ENCODE results near the gene CCDC61. TPM values are rescaled to one million over a fixed set of nuclear protein-coding genes. Genes with fewer than 3 reads are reported as not detected.

The CCDC61 gene
- total RNA-seq, 1 experiment from 2014 or later: 16.9 TPM

DNA sequence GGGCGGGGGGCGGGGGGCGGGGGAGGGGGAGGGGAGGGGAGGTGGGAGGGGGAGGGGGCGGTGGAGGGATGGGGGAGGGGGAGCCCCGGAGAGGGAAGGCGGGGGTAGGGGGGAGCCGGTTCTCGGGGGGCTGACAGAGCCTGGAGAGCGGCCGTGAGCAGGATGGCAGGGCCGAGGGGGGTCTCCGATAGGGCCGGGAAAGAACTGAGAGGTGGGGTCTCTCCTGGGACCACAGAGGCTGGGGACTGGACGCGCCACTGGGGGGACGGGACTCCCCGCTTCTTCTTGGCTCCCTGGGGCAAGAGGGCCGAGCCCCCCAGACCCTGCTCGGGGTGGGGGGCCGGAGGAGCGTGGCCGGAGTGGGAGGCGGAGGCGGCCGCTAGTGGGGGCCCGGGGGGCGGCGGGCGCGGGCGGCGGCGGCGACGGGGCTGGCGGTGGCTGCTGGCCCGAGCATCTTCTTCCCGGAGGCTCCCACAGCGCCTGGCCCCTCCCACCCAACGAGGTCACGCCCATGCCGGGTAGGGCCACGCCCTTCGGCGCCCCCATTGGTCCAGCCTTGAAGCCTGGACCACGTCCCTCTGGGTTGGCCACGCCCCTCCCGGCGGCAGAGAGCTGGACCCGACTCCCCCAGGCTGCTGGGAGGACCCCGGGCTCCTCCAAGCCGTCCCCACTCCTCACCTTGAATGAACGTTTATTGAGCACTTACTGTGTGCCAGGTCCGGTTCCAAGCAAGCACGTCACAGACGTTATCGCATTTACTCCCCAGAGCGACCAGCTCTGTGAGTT lies 21.5 kb upstream of the CCDC61 start, which contains the start of gene NOVA2:
Gene NOVA2, minus strand, starts transcription at position 313 of the 786 bp plus-strand sequence. CDS start 514 bp downstream, outside the sequence.
- no peak within 1 kb of the TSS for H3K27ac ChIP-seq (ENCODE audit: insufficient read length, low read depth, low read length)
- Mint-ChIP-seq H3K9me3 (no peaks in the 10 kb centered on the region), H3K27ac (no peak within 1 kb of the TSS), H3K4me3 (peak within 1 kb of the TSS; percentile 59 to 81), H3K4me1 (peaks cover 12 to 27% of the 10 kb centered on the region in 2 experiments), H3K36me3 (ENCODE audit: insufficient read depth in 1 of 3, low read depth in 3 of 3) (0 out of 7 replicates have a peak, but pooled peaks cover 0 to 1% (median 0%) of the 10 kb centered on the region in 3 experiments), H3K27me3 (ENCODE audit: low read depth) (peaks cover 70% of the 10 kb centered on the region)
- TF ChIP-seq, protein P1, sequence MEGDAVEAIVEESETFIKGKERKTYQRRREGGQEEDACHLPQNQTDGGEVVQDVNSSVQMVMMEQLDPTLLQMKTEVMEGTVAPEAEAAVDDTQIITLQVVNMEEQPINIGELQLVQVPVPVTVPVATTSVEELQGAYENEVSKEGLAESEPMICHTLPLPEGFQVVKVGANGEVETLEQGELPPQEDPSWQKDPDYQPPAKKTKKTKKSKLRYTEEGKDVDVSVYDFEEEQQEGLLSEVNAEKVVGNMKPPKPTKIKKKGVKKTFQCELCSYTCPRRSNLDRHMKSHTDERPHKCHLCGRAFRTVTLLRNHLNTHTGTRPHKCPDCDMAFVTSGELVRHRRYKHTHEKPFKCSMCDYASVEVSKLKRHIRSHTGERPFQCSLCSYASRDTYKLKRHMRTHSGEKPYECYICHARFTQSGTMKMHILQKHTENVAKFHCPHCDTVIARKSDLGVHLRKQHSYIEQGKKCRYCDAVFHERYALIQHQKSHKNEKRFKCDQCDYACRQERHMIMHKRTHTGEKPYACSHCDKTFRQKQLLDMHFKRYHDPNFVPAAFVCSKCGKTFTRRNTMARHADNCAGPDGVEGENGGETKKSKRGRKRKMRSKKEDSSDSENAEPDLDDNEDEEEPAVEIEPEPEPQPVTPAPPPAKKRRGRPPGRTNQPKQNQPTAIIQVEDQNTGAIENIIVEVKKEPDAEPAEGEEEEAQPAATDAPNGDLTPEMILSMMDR (conservative IDR thresholded peaks at IDR 0.05): no peak
- peak within 1 kb of the TSS; percentile 72 for H3K4me2 ChIP-seq (ENCODE audit: insufficient read depth, insufficient read length, low read length)
- no peaks in the 10 kb centered on the region for H3K79me1 ChIP-seq (ENCODE audit: insufficient read depth, low read depth, low read length, poor library complexity, severe bottlenecking)
- no peak within 1 kb of the TSS for H2AK5ac ChIP-seq (ENCODE audit: insufficient read length, low read length)
- H2BK120ac ChIP-seq (ENCODE audit: low read depth, low read length, poor library complexity, severe bottlenecking): no peak within 1 kb of the TSS
- peak; percentile 96 for DNase-seq
- no peaks in the 10 kb centered on the region; the same call in 1 of the 2 replicates for H3K27me3 ChIP-seq (ENCODE audit: insufficient read depth, low read length)
- no peaks in the 10 kb centered on the region for H3K79me2 ChIP-seq (ENCODE audit: insufficient read depth, low read length)
- peaks cover 2% of the 10 kb centered on the region; the same call in 1 of the 2 replicates for H3K4me1 ChIP-seq (ENCODE audit: insufficient read depth, low read length)
- no peak within 1 kb of the TSS for H4K8ac ChIP-seq (replicated peaks; ENCODE audit: insufficient read length, low read depth, low read length)
- H3K9me3 ChIP-seq (ENCODE audit: control insufficient read depth, low read depth, low read length): no peaks in the 10 kb centered on the region
- H2BK15ac ChIP-seq (ENCODE audit: low read depth, low read length): no peak within 1 kb of the TSS
- no peak within 1 kb of the TSS for H4K5ac ChIP-seq (ENCODE audit: insufficient read length, low read depth, low read length)
- H3T11ph ChIP-seq (ENCODE audit: low read length): no peak within 1 kb of the TSS
- no peak within 1 kb of the TSS for H3K4ac ChIP-seq (ENCODE audit: low read depth, low read length)
- no peak within 1 kb of the TSS for H3K18ac ChIP-seq (ENCODE audit: insufficient read length, low read depth, low read length)
- H2BK12ac ChIP-seq (ENCODE audit: insufficient read length, low read depth, low read length): no peak within 1 kb of the TSS
- no peak within 1 kb of the TSS for H4K91ac ChIP-seq (ENCODE audit: insufficient read length, low read depth, low read length)
- no peak within 1 kb of the TSS for H3K56ac ChIP-seq (ENCODE audit: insufficient read length, low read depth, low read length)
- no peak within 1 kb of the TSS for H3K23ac ChIP-seq (ENCODE audit: insufficient read length, low read depth, low read length)
- WGBS (ENCODE audit: extremely low coverage, insufficient read length, low lambda C conversion rate): no CpG with 5 or more reads among the region's 58 CpGs
- H3K23me2 ChIP-seq (ENCODE audit: insufficient read length, low read depth, low read length, poor library complexity, severe bottlenecking): no peaks in the 10 kb centered on the region
- H2AFZ ChIP-seq (ENCODE audit: low read length): no peak within 1 kb of the TSS
- peaks cover 4% of the 10 kb centered on the region for H4K20me1 ChIP-seq (ENCODE audit: control insufficient read depth, insufficient read depth, insufficient read length)
- no peak within 1 kb of the TSS for H2BK20ac ChIP-seq (ENCODE audit: low read depth, low read length, poor library complexity, severe bottlenecking)
- H3K14ac ChIP-seq (ENCODE audit: insufficient read depth, low read length): no peak within 1 kb of the TSS; the same call in 1 of the 2 replicates
- H2BK5ac ChIP-seq (ENCODE audit: insufficient read length, low read length): no peak within 1 kb of the TSS
- no peak within 1 kb of the TSS for H3K9ac ChIP-seq (ENCODE audit: extremely low read depth, insufficient read length, low read length)
